ACC112 (cell line): ENCODE results near the gene NRG2.
A peak's percentile ranks its signal among the peaks of the same experiment; 100 is the strongest.

ENCODE experiments used
- H2AFZ ChIP-seq: fragments of 200-600 bp; sonication (generic); one replicate; pipeline ENCODE4 v1.6.0; 2017; ENCODE audit warnings: antibody characterized with exemption, low read length; ENCODE audit not compliant: unreplicated experiment
- H3K27ac ChIP-seq: fragments of 200-600 bp; sonication (generic); 2 replicates; pipeline ENCODE4 v1.5.1; 2014; ENCODE audit warnings: low read depth, mild to moderate bottlenecking, antibody characterized with exemption, low read length, moderate library complexity
- H3K27me3 ChIP-seq: fragments of 200-600 bp; sonication (generic); 2 replicates; pipeline ENCODE4 v1.6.1; 2014; ENCODE audit warnings: mild to moderate bottlenecking, antibody characterized with exemption, low read length, moderate library complexity, mixed read lengths; ENCODE audit not compliant: insufficient read depth
- H3K36me3 ChIP-seq: fragments of 200-600 bp; sonication (generic); 2 replicates; pipeline ENCODE4 v1.6.1; 2016; ENCODE audit warnings: mild to moderate bottlenecking, antibody characterized with exemption, low read length, moderate library complexity, mixed read lengths; ENCODE audit not compliant: insufficient read depth
- H3K4me1 ChIP-seq: fragments of 200-600 bp; sonication (generic); one replicate; pipeline ENCODE4 v1.6.1; 2016; ENCODE audit warnings: low read length, mixed read lengths; ENCODE audit not compliant: insufficient read depth, unreplicated experiment, control insufficient read depth
- H3K4me3 ChIP-seq: fragments of 200-600 bp; sonication (generic); 2 replicates; pipeline ENCODE4 v1.5.1; 2014; ENCODE audit warnings: mild to moderate bottlenecking, low read depth, low read length
- H3K79me2 ChIP-seq: fragments of 200-600 bp; sonication (generic); one replicate; pipeline ENCODE4 v1.6.0; 2016; ENCODE audit warnings: low read length; ENCODE audit not compliant: control insufficient read depth, unreplicated experiment, insufficient read depth

Gene NRG2

GRCh38 chr5:140058212-140058932, 15.3 kb upstream of the NRG2 start:
- H3K27me3 ChIP-seq = peaks cover 67% of the 10 kb centered on the region
- H3K4me1 ChIP-seq = peaks cover 9% of the 10 kb centered on the region
- H2AFZ ChIP-seq = no peak overlapping the region
- H3K27ac ChIP-seq = no peak overlapping the region
- no peaks in the 10 kb centered on the region for H3K36me3 ChIP-seq
- H3K4me3 ChIP-seq = no peak overlapping the region
- H3K79me2 ChIP-seq = no peaks in the 10 kb centered on the region

GRCh38 chr5:140056880-140057279, 13.8 kb upstream of the NRG2 start:
- no peak overlapping the region for H3K27ac ChIP-seq
- no peaks in the 10 kb centered on the region for H3K79me2 ChIP-seq
- no peak overlapping the region for H3K4me3 ChIP-seq
- H3K27me3 ChIP-seq = peaks cover 56% of the 10 kb centered on the region
- H2AFZ ChIP-seq = no peak overlapping the region
- H3K36me3 ChIP-seq = no peaks in the 10 kb centered on the region
- H3K4me1 ChIP-seq = peaks cover 9% of the 10 kb centered on the region

- no peak overlapping the region for H2AFZ ChIP-seq
- H3K27me3 ChIP-seq = peaks cover 43% of the 10 kb centered on the region
- no peaks in the 10 kb centered on the region for H3K79me2 ChIP-seq
- no peaks in the 10 kb centered on the region for H3K36me3 ChIP-seq
- no peak overlapping the region for H3K4me3 ChIP-seq
- H3K27ac ChIP-seq = no peak overlapping the region
- peaks cover 9% of the 10 kb centered on the region for H3K4me1 ChIP-seq
Measured at GRCh38 chr5:140055152-140055551, 12.1 kb upstream of the NRG2 start.

- no peaks in the 10 kb centered on the region for H3K79me2 ChIP-seq
- H3K4me1 ChIP-seq = peaks cover 9% of the 10 kb centered on the region
- no peak overlapping the region for H3K4me3 ChIP-seq
- no peak overlapping the region for H2AFZ ChIP-seq
- H3K27ac ChIP-seq = no peak overlapping the region
- peaks cover 35% of the 10 kb centered on the region for H3K27me3 ChIP-seq
- H3K36me3 ChIP-seq = no peaks in the 10 kb centered on the region
Measured at GRCh38 chr5:140054086-140054689, 11.1 kb upstream of the NRG2 start.

GRCh38 chr5:140051950-140052349, 8.9 kb upstream of the NRG2 start:
- Histone ChIP-seq H3K27me3 (peaks cover 13% of the 10 kb centered on the region), H3K4me3 (no peak overlapping the region), H2AFZ (no peak overlapping the region), H3K36me3 (no peaks in the 10 kb centered on the region), H3K4me1 (peaks cover 9% of the 10 kb centered on the region), H3K79me2 (no peaks in the 10 kb centered on the region), H3K27ac (no peak overlapping the region)

- Histone ChIP-seq H3K4me3 (no peak overlapping the region), H3K27ac (no peak overlapping the region), H3K27me3 (no peaks in the 10 kb centered on the region), H3K79me2 (no peaks in the 10 kb centered on the region), H2AFZ (no peak overlapping the region), H3K4me1 (peaks cover 9% of the 10 kb centered on the region), H3K36me3 (no peaks in the 10 kb centered on the region)
Measured at GRCh38 chr5:140049713-140050112, 6.6 kb upstream of the NRG2 start.

- H3K4me3 ChIP-seq = no peak overlapping the region
- no peaks in the 10 kb centered on the region for H3K36me3 ChIP-seq
- H3K4me1 ChIP-seq = peaks cover 4% of the 10 kb centered on the region
- H3K79me2 ChIP-seq = no peaks in the 10 kb centered on the region
- no peaks in the 10 kb centered on the region for H3K27me3 ChIP-seq
- H2AFZ ChIP-seq = peak overlapping the region; percentile 4
- H3K27ac ChIP-seq = no peak overlapping the region
Measured at GRCh38 chr5:140049205-140049604, 6.1 kb upstream of the NRG2 start.

- Histone ChIP-seq H3K36me3 (no peaks in the 10 kb centered on the region), H3K27me3 (no peaks in the 10 kb centered on the region), H3K4me3 (no peak overlapping the region), H3K4me1 (peaks cover 21% of the 10 kb centered on the region), H3K27ac (no peak overlapping the region), H2AFZ (peak overlapping the region; percentile 4), H3K79me2 (no peaks in the 10 kb centered on the region)
Measured at GRCh38 chr5:140044041-140044440, 942 bp upstream of the NRG2 start.

GRCh38 chr5:140043508-140043872, 391 bp upstream of the NRG2 start:
- H3K36me3 ChIP-seq = no peaks in the 10 kb centered on the region
- no peak overlapping the region for H3K27ac ChIP-seq
- no peaks in the 10 kb centered on the region for H3K79me2 ChIP-seq
- peak overlapping the region; percentile 84 for H3K4me3 ChIP-seq
- H3K27me3 ChIP-seq = no peaks in the 10 kb centered on the region
- peaks cover 23% of the 10 kb centered on the region for H3K4me1 ChIP-seq
- H2AFZ ChIP-seq = peak overlapping the region; percentile 4

GRCh38 chr5:140042393-140042642, 781 bp downstream of the NRG2 start:
- Histone ChIP-seq H2AFZ (peak overlapping the region; percentile 44), H3K27me3 (no peaks in the 10 kb centered on the region), H3K36me3 (no peaks in the 10 kb centered on the region), H3K4me1 (peaks cover 26% of the 10 kb centered on the region), H3K79me2 (no peaks in the 10 kb centered on the region), H3K4me3 (peak overlapping the region; percentile 84), H3K27ac (no peak overlapping the region)
